ENCODE data around the gene RAB17.

Gene RAB17

DNA sequence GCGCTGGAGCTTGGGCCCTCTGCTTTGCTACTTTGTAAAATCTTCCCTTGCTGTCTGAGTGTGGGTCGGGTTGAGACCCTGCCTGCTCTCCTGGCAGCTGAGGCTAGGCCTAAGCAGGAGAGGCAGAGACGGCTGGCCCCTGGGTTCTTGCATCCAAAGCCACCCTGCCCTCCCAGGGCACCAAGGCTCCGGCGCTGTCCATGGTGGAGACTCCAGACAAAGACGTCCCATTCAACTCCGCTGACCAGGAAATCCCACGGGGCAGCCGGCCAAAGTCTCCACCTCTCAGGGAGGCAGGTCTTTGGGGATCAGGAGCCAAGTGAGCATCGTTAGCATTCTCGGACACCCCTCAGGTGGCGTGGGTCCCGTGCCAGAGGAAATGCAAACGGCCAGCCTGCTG is 26.7 kb downstream of the RAB17 start:
- DNase-seq (no peak), ATAC-seq (ENCODE audit: insufficient read depth, low read depth) (no peak)
- Histone ChIP-seq H3K4me2 (ENCODE audit: insufficient read depth, low read length) (no peak overlapping the region), H3K9me3 (ENCODE audit: insufficient read depth, low read length, severe bottlenecking) (no peaks in the 10 kb centered on the region), H4K20me1 (ENCODE audit: insufficient read depth, low read length) (no peaks in the 10 kb centered on the region), H3K27me3 (ENCODE audit: insufficient read depth, low read length, poor library complexity) (no peaks in the 10 kb centered on the region), H2AFZ (ENCODE audit: low read depth, low read length) (no peak overlapping the region), H3K27ac (ENCODE audit: low read length) (no peak overlapping the region), H3K4me1 (ENCODE audit: insufficient read depth, low read length) (no peaks in the 10 kb centered on the region), H3K79me2 (ENCODE audit: insufficient read depth, low read length) (no peaks in the 10 kb centered on the region), H3K4me3 (ENCODE audit: low read depth in 1 of 2, low read length in 2 of 2) (no peak overlapping the region), H3K36me3 (ENCODE audit: insufficient read depth, low read length) (no peaks in the 10 kb centered on the region), H3K9ac (ENCODE audit: low read depth, low read length) (no peak overlapping the region)
- TF ChIP-seq EZH2 (IDR thresholded peaks at IDR 0.05; ENCODE audit: borderline replicate concordance, low read depth, low read length, severe bottlenecking) = no peak
- TF ChIP-seq, protein P1, sequence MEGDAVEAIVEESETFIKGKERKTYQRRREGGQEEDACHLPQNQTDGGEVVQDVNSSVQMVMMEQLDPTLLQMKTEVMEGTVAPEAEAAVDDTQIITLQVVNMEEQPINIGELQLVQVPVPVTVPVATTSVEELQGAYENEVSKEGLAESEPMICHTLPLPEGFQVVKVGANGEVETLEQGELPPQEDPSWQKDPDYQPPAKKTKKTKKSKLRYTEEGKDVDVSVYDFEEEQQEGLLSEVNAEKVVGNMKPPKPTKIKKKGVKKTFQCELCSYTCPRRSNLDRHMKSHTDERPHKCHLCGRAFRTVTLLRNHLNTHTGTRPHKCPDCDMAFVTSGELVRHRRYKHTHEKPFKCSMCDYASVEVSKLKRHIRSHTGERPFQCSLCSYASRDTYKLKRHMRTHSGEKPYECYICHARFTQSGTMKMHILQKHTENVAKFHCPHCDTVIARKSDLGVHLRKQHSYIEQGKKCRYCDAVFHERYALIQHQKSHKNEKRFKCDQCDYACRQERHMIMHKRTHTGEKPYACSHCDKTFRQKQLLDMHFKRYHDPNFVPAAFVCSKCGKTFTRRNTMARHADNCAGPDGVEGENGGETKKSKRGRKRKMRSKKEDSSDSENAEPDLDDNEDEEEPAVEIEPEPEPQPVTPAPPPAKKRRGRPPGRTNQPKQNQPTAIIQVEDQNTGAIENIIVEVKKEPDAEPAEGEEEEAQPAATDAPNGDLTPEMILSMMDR (IDR thresholded peaks at IDR 0.05; ENCODE audit: borderline replicate concordance, extremely low read depth, low read length, poor library complexity, severe bottlenecking) = no peak

DNA sequence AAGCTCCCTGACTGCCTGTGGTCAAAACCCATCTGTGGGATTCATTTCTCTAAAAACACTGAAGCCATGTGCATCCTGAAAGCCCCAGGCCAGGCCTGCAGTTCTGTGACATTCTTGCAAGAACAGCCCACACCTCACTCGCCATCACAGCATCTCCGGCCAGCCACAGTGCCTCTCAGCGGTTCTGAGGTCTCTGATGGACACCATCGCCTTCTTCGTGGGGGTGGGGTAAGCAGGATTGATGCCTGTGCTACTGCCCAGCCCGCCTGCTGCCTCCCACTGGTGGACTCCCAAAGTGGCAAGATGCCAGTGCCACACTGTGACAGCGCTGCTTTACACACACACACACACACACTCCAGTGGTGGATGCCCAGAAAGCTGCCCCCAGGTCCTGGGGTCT is 29.3 kb downstream of the RAB17 start:
- no peaks in the 10 kb centered on the region for H3K9me3 ChIP-seq (ENCODE audit: insufficient read depth, low read length, severe bottlenecking)
- no peak for DNase-seq
- ATAC-seq (ENCODE audit: insufficient read depth, low read depth) = no peak
- H3K4me1 ChIP-seq (ENCODE audit: insufficient read depth, low read length) = no peaks in the 10 kb centered on the region
- no peak overlapping the region for H3K9ac ChIP-seq (ENCODE audit: low read depth, low read length)
- no peak overlapping the region for H3K27ac ChIP-seq (ENCODE audit: low read length)
- no peak overlapping the region for H3K4me3 ChIP-seq (ENCODE audit: low read depth in 1 of 2, low read length in 2 of 2)
- no peaks in the 10 kb centered on the region for H3K36me3 ChIP-seq (ENCODE audit: insufficient read depth, low read length)
- H3K79me2 ChIP-seq (ENCODE audit: insufficient read depth, low read length) = no peaks in the 10 kb centered on the region
- H2AFZ ChIP-seq (ENCODE audit: low read depth, low read length) = no peak overlapping the region
- H3K27me3 ChIP-seq (ENCODE audit: insufficient read depth, low read length, poor library complexity) = no peaks in the 10 kb centered on the region
- H3K4me2 ChIP-seq (ENCODE audit: insufficient read depth, low read length) = no peak overlapping the region
- H4K20me1 ChIP-seq (ENCODE audit: insufficient read depth, low read length) = no peaks in the 10 kb centered on the region
- no peak for TF ChIP-seq EZH2 (IDR thresholded peaks at IDR 0.05; ENCODE audit: borderline replicate concordance, low read depth, low read length, severe bottlenecking)
- TF ChIP-seq, protein P1 (IDR thresholded peaks at IDR 0.05; ENCODE audit: borderline replicate concordance, extremely low read depth, low read length, poor library complexity, severe bottlenecking) = no peak

DNA sequence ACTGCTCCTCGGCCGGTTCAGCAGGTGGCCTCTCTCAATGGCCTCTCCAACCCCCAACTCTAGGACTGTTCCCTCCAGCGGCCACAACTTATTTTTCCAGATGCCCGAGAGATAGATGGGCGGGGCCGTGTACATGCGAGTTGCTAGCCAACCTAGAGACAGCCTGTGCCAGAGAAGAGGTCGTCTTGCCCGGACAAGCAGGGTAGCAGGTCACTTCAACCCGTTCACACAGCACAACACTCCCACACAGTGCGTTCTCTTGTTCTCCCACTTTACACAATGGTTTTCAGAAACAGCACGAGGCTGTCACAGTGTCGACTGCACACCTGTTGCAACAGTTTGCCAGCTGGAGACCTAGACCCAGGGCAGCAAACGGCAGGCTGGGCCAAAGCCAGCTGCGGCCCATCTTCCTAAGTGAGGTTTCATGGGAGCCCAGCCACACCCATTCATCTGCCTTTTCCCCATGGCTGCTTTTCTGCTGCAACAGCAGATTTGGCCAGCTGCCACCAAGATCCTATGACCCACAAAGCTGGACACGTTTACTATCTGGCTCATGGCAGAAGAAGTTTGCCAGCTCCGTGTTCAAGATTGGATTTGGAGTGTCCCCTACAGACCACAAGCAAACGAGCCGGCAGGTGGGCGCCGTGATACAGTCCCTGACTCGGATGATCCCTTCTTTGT is 31.4 kb downstream of the RAB17 start:
- DNase-seq (no peak), ATAC-seq (ENCODE audit: insufficient read depth, low read depth) (no peak)
- no peaks in the 10 kb centered on the region for H3K36me3 ChIP-seq (ENCODE audit: insufficient read depth, low read length)
- H3K4me2 ChIP-seq (ENCODE audit: insufficient read depth, low read length) = no peak overlapping the region
- H3K9me3 ChIP-seq (ENCODE audit: insufficient read depth, low read length, severe bottlenecking) = peaks cover 4% of the 10 kb centered on the region
- no peaks in the 10 kb centered on the region for H3K79me2 ChIP-seq (ENCODE audit: insufficient read depth, low read length)
- no peaks in the 10 kb centered on the region for H3K27me3 ChIP-seq (ENCODE audit: insufficient read depth, low read length, poor library complexity)
- H2AFZ ChIP-seq (ENCODE audit: low read depth, low read length) = no peak overlapping the region
- no peak overlapping the region for H3K9ac ChIP-seq (ENCODE audit: low read depth, low read length)
- H3K4me3 ChIP-seq (ENCODE audit: low read depth in 1 of 2, low read length in 2 of 2) = no peak overlapping the region
- H4K20me1 ChIP-seq (ENCODE audit: insufficient read depth, low read length) = no peaks in the 10 kb centered on the region
- no peaks in the 10 kb centered on the region for H3K4me1 ChIP-seq (ENCODE audit: insufficient read depth, low read length)
- H3K27ac ChIP-seq (ENCODE audit: low read length) = no peak overlapping the region
- no peak for TF ChIP-seq EZH2 (IDR thresholded peaks at IDR 0.05; ENCODE audit: borderline replicate concordance, low read depth, low read length, severe bottlenecking)
- TF ChIP-seq, protein P1 (IDR thresholded peaks at IDR 0.05; ENCODE audit: borderline replicate concordance, extremely low read depth, low read length, poor library complexity, severe bottlenecking) = no peak

Data from DND-41 (cell line).